Naive thymus-derived CD4-positive, alpha-beta T cell (primary cell): Measurements from ENCODE around the gene TMEM30B. TPM values are rescaled to one million over a fixed set of nuclear protein-coding genes. Genes with fewer than 3 reads are reported as not detected.

Source experiments
- ATAC-seq: fragments of 150-1000 bp; cut with Tn5 transposase; 2 replicates; pipeline ENCODE4 v1.10.0; 2021; ENCODE audit warnings: mild to moderate bottlenecking, moderate library complexity
- CTCF ChIA-PET: fragments of 350-600 bp; sonication (Branson Sonifier 250); formaldehyde crosslinking; loops from one replicate; lab custom pipeline; 2021; ENCODE audit warnings: antibody characterized with exemption; lab: Charles Lee
- POLR2A ChIA-PET: fragments of 350-600 bp; sonication (Branson Sonifier 250); formaldehyde crosslinking; loops from one replicate; lab custom pipeline; 2021; ENCODE audit warnings: antibody characterized with exemption, inconsistent platforms; lab: Charles Lee
- DNase-seq, 9 donors: peaks; one replicate each; pipeline versions ENCODE4 v3.0.0 to v3.0.0-alpha.2; 2020 to 2022; ENCODE audit warnings: mixed read lengths in 1 of 9
- H3K27ac ChIP-seq: one replicate; pipeline ENCODE4 v1.7.0; 2013; ENCODE audit warnings: mild to moderate bottlenecking, low read depth, low read length, moderate library complexity
- H3K27me3 ChIP-seq, 2 donors: one replicate each; pipeline ENCODE4 v1.7.0; 2013; ENCODE audit warnings: low read length in 2 of 2, mild to moderate bottlenecking in 2 of 2, moderate library complexity in 2 of 2; ENCODE audit not compliant: control insufficient read depth in 2 of 2, insufficient read depth in 2 of 2
- H3K36me3 ChIP-seq, 3 experiments: 1 replicate in 2 of 3; 2 replicates in 1 of 3; pipeline ENCODE4 v1.7.0; 2013; ENCODE audit warnings: low read length in 3 of 3, mild to moderate bottlenecking in 3 of 3, moderate library complexity in 1 of 3; ENCODE audit not compliant: insufficient read depth in 3 of 3, control insufficient read depth in 2 of 3
- H3K4me1 ChIP-seq, 2 donors: one replicate each; pipeline ENCODE4 v1.7.0; 2013; ENCODE audit warnings: low read length in 2 of 2, mild to moderate bottlenecking in 2 of 2, moderate library complexity in 1 of 2; ENCODE audit not compliant: control insufficient read depth in 2 of 2, insufficient read depth in 2 of 2
- H3K4me3 ChIP-seq: 2 replicates; pipeline ENCODE4 v1.7.0; 2013; ENCODE audit warnings: mild to moderate bottlenecking, low read length
- H3K9me3 ChIP-seq, 3 experiments: 1 replicate in 2 of 3; 2 replicates in 1 of 3; pipeline ENCODE4 v1.7.0; 2013; ENCODE audit warnings: low read length in 3 of 3; ENCODE audit not compliant: control insufficient read depth in 2 of 3
- H3K27ac Mint-ChIP-seq, 9 donors: one replicate each; pipeline ENCODE4 v1.8.0; 2020 to 2022; ENCODE audit warnings: mixed read lengths in 9 of 9, mild to moderate bottlenecking in 8 of 9, moderate library complexity in 5 of 9, inconsistent platforms in 2 of 9
- H3K27me3 Mint-ChIP-seq, 5 donors: one replicate each; pipeline ENCODE4 v1.8.0; 2021 to 2022; ENCODE audit warnings: mixed read lengths in 5 of 5, mild to moderate bottlenecking in 1 of 5
- H3K36me3 Mint-ChIP-seq, 5 donors: one replicate each; pipeline ENCODE4 v1.8.0; 2020 to 2022; ENCODE audit warnings: mixed read lengths in 5 of 5, mild to moderate bottlenecking in 3 of 5, inconsistent platforms in 1 of 5
- H3K4me1 Mint-ChIP-seq, 7 donors: one replicate each; pipeline ENCODE4 v1.8.0; 2020 to 2022; ENCODE audit warnings: mixed read lengths in 7 of 7, mild to moderate bottlenecking in 3 of 7, inconsistent platforms in 1 of 7
- H3K4me3 Mint-ChIP-seq, 10 donors: one replicate each; pipeline ENCODE4 v1.8.0; 2020 to 2022; ENCODE audit warnings: mild to moderate bottlenecking in 10 of 10, mixed read lengths in 10 of 10, moderate library complexity in 6 of 10, inconsistent platforms in 2 of 10
- H3K9me3 Mint-ChIP-seq, 11 donors: one replicate each; pipeline ENCODE4 v1.8.0; 2020 to 2022; ENCODE audit warnings: mixed read lengths in 11 of 11, mild to moderate bottlenecking in 4 of 11, inconsistent platforms in 1 of 11, moderate library complexity in 1 of 11
- intact Hi-C, 2 donors: fragments of 100-400 bp; cut with micrococcal nuclease; formaldehyde crosslinking; loops; one replicate each; pipeline ENCODE4 v1.15.1; 2023
- polyA plus RNA-seq, 2 donors: library from polyadenylated mRNA; unstranded; fragments of 300-500 nt; fragmentation: Illumina TruSeq; gene quantifications; one replicate each; pipeline ENCODE4 v1.2.3, GENCODE V29; 2021
- total RNA-seq, 6 experiments: library from RNA in 5 of 6; stranded (reverse) in 5 of 6; gene quantifications; 1 replicate in 5 of 6; 2 replicates in 1 of 6; pipeline ENCODE4 v1.2.3 and lab custom pipeline; 2021 to 2026

The TMEM30B gene
- total and polyA plus RNA-seq, 7 experiments from 2014 or later: 0.17 to 11.2 (median 5.6) TPM

GRCh38 chr14:61256826-61257468 lies 24.2 kb downstream of the TMEM30B start:
- intact Hi-C loops: loop anchor here in 1 of 2 donors (10.0 kb wide), 1 partner anchor 532 kb away; the partner anchor contains the start of gene SIX4
- no peaks in the 10 kb centered on the region for H3K9me3 ChIP-seq
- ChIA-PET POLR2A (interaction anchor here (0.7 kb wide), 1 partner anchor 80 kb away, joined by 4 read pairs; no protein-coding TSS in a partner anchor), CTCF (interaction anchor here (1.0 kb wide), 1 partner anchor 11 kb away, joined by 4 read pairs; no protein-coding TSS in a partner anchor)
- ATAC-seq: no peak
- H3K4me1 ChIP-seq: no peaks in the 10 kb centered on the region
- Mint-ChIP-seq H3K36me3 (no peaks in the 10 kb centered on the region), H3K27me3 (peaks cover 11 to 51% (median 25%) of the 10 kb centered on the region in 5 donors), H3K4me3 (no peak overlapping the region), H3K4me1 (peaks cover 0 to 13% (median 0%) of the 10 kb centered on the region in 7 donors), H3K9me3 (no peaks in the 10 kb centered on the region), H3K27ac (no peak overlapping the region)
- no peak for DNase-seq
- H3K36me3 ChIP-seq: no peaks in the 10 kb centered on the region
- H3K27me3 ChIP-seq: peaks cover 0 to 4% of the 10 kb centered on the region in 2 donors
- H3K4me3 ChIP-seq: no peak overlapping the region
- H3K27ac ChIP-seq: no peak overlapping the region

DNA sequence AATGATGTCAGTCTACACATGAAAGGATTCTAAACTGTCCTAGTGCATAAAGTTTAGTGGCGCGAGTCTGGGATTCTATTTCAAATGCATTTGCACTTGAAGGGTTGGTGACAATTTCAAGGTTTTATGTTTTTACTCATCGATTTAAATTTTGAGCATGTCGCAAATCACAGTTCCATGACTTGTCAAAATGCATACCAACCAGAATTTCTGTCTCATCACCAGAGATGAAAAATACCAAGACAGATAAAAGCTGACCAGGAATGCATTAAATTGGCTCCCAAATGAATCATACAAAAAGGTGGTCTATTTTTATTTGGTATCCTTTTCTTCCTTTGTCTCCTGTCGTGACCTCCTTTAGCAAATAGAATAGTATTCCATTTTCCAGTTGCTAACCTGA lies 25.2 kb downstream of the TMEM30B start:
- Mint-ChIP-seq H3K36me3 (no peaks in the 10 kb centered on the region), H3K27ac (no peak overlapping the region), H3K4me3 (no peak overlapping the region), H3K4me1 (peaks cover 0 to 13% (median 0%) of the 10 kb centered on the region in 7 donors), H3K27me3 (peaks cover 11 to 50% (median 25%) of the 10 kb centered on the region in 5 donors), H3K9me3 (no peaks in the 10 kb centered on the region)
- Histone ChIP-seq H3K36me3 (no peaks in the 10 kb centered on the region), H3K9me3 (no peaks in the 10 kb centered on the region), H3K27me3 (peaks cover 0 to 4% of the 10 kb centered on the region in 2 donors), H3K27ac (no peak overlapping the region), H3K4me3 (no peak overlapping the region), H3K4me1 (no peaks in the 10 kb centered on the region)
- intact Hi-C loops: loop anchor here in 1 of 2 donors (10.0 kb wide), 1 partner anchor 531 kb away; the partner anchor contains the start of gene SIX4
- ATAC-seq (no peak), DNase-seq (no peak)
- POLR2A ChIA-PET: no interaction called here
- CTCF ChIA-PET: no interaction called here

GRCh38 chr14:61254808-61255526 lies 26.2 kb downstream of the TMEM30B start:
- H3K27me3 ChIP-seq: peaks cover 0 to 4% of the 10 kb centered on the region in 2 donors
- H3K27me3 Mint-ChIP-seq: peaks cover 11 to 42% (median 28%) of the 10 kb centered on the region in 5 donors
- CTCF ChIA-PET: no interaction called here

GRCh38 chr14:61253064-61253738 lies 27.9 kb downstream of the TMEM30B start:
- H3K4me3 ChIP-seq: no peak overlapping the region
- intact Hi-C loops: loop anchor here (5.0 to 10.0 kb wide), 3 partner anchors 528 to 1191 kb away; partner anchors contain the start of gene SIX4 (in 1 of the 2)
- no peaks in the 10 kb centered on the region for H3K36me3 ChIP-seq
- H3K36me3 Mint-ChIP-seq: no peaks in the 10 kb centered on the region
- H3K27me3 Mint-ChIP-seq: peaks cover 11 to 29% (median 17%) of the 10 kb centered on the region in 5 donors
- H3K27ac ChIP-seq: no peak overlapping the region
- ChIA-PET CTCF (interaction anchor here (0.5 to 1.7 kb wide), 5 partner anchors 623 to 920 kb away, joined by 4 to 6 read pairs (median 4); no protein-coding TSS in a partner anchor), POLR2A (no interaction called here)
- DNase-seq (peak in 1 of 9 donors; percentile 1), ATAC-seq (peak; percentile 44)
- H3K4me1 Mint-ChIP-seq: peaks cover 0 to 20% (median 0%) of the 10 kb centered on the region in 7 donors
- H3K27me3 ChIP-seq: peaks cover 0 to 4% of the 10 kb centered on the region in 2 donors
- no peak overlapping the region for H3K4me3 Mint-ChIP-seq
- H3K9me3 ChIP-seq: no peaks in the 10 kb centered on the region
- H3K4me1 ChIP-seq: no peaks in the 10 kb centered on the region
- no peaks in the 10 kb centered on the region for H3K9me3 Mint-ChIP-seq
- no peak overlapping the region for H3K27ac Mint-ChIP-seq

More at GRCh38 chr14:61254808-61255526, 26.2 kb downstream of the TMEM30B start:
- no peaks in the 10 kb centered on the region for H3K9me3 ChIP-seq
- H3K27ac ChIP-seq: no peak overlapping the region
- no peak overlapping the region for H3K4me3 ChIP-seq
- no peak for DNase-seq
- Mint-ChIP-seq H3K4me1 (peaks cover 0 to 13% (median 0%) of the 10 kb centered on the region in 7 donors), H3K9me3 (no peaks in the 10 kb centered on the region), H3K36me3 (no peaks in the 10 kb centered on the region), H3K27ac (no peak overlapping the region), H3K4me3 (no peak overlapping the region)
- intact Hi-C loops: loop anchor here (5.0 to 10.0 kb wide), 3 partner anchors 530 to 1193 kb away; partner anchors contain the start of gene SIX4 (in 1 of the 2)
- POLR2A ChIA-PET: no interaction called here
- H3K4me1 ChIP-seq: no peaks in the 10 kb centered on the region
- no peaks in the 10 kb centered on the region for H3K36me3 ChIP-seq
- ATAC-seq: no peak

DNA sequence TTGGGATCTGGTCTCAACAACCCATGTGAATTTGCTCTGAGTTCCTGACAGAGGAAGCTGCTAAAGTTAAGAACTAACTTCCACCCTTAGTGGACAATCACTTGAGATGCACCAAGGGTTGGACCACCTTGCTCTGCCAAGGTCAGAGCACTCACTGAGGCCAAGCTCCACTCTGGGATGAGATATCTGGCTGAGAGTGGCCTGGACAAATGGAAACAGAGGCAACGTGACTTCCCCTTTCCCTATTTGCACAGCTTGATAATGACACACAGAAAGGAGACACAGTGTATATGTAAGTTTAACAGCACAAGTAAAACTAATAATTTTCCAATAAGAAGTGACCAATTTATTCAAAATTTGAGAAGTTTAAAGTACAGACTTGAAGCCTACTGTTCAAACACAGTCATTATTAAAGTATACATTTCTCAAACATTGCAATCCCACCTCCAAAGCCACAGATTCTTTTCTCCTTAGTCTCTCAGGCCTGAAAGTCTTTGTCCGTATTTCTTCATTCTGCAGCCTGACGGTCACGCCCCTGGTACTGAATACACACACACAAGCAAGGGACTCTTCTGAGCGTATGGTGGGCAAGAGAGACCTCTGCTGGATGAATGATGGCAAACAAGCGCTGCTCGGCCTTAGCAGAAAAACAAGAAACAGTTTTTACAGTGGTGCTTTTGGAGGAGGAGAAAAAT lies 28.6 kb downstream of the TMEM30B start:
- no peaks in the 10 kb centered on the region for H3K4me1 ChIP-seq
- no peak overlapping the region for H3K4me3 ChIP-seq
- DNase-seq (peak; percentile 12 to 68 (median 50)), ATAC-seq (peak; percentile 95)
- Mint-ChIP-seq H3K9me3 (no peaks in the 10 kb centered on the region), H3K4me1 (peaks cover 0 to 26% (median 0%) of the 10 kb centered on the region in 7 donors), H3K4me3 (no peak overlapping the region), H3K36me3 (no peaks in the 10 kb centered on the region), H3K27ac (no peak overlapping the region), H3K27me3 (peaks cover 11 to 25% (median 17%) of the 10 kb centered on the region in 5 donors)
- POLR2A ChIA-PET: no interaction called here
- no peak overlapping the region for H3K27ac ChIP-seq
- H3K9me3 ChIP-seq: no peaks in the 10 kb centered on the region
- intact Hi-C loops: loop anchor here (1.0 to 10.0 kb wide), 6 partner anchors 227 to 1190 kb away; partner anchors contain the start of gene SIX4 (in 1 of the 2)
- H3K27me3 ChIP-seq: peaks cover 0 to 4% of the 10 kb centered on the region in 2 donors
- H3K36me3 ChIP-seq: no peaks in the 10 kb centered on the region
- CTCF ChIA-PET: interaction anchor here (1.2 to 3.0 kb wide), 4 partner anchors 623 to 630 kb away, joined by 4 to 18 read pairs (median 5); no protein-coding TSS in a partner anchor
